GM19351 (cell line): ENCODE data around the gene FAM151A.

Experiments
- ATAC-seq: cut with Tn5 transposase; IDR thresholded peaks from one replicate; pipeline ENCODE4 v1.9.1; 2021; ENCODE audit warnings: mild to moderate bottlenecking, moderate library complexity; ENCODE audit not compliant: unreplicated experiment

Gene FAM151A

GRCh38 chr1:54623216-54624007, at the start of gene FAM151A:
Gene FAM151A (minus strand): TSS chr1:54623525. CDS start chr1:54623395, 130 bp downstream.
- ATAC-seq = no peak

- peak; percentile 75 for ATAC-seq
Measured at GRCh38 chr1:54671985-54672608, 48.8 kb upstream of the FAM151A start.

GRCh38 chr1:54668567-54668966, 45.2 kb upstream of the FAM151A start:
- ATAC-seq = no peak

- ATAC-seq = no peak
Measured at GRCh38 chr1:54667797-54668196, 44.5 kb upstream of the FAM151A start.

- no peak for ATAC-seq
Measured at GRCh38 chr1:54666333-54666732, 43.0 kb upstream of the FAM151A start.

GRCh38 chr1:54665852-54666251, 42.5 kb upstream of the FAM151A start:
- no peak for ATAC-seq

- no peak for ATAC-seq
Measured at GRCh38 chr1:54664364-54664763, 41.0 kb upstream of the FAM151A start.

GRCh38 chr1:54663725-54664124, 40.4 kb upstream of the FAM151A start:
- ATAC-seq = no peak

GRCh38 chr1:54658164-54658913, 35.0 kb upstream of the FAM151A start:
- no peak for ATAC-seq

GRCh38 chr1:54653036-54653435, 29.7 kb upstream of the FAM151A start:
- no peak for ATAC-seq

GRCh38 chr1:54652168-54652567, 28.8 kb upstream of the FAM151A start:
- no peak for ATAC-seq

- no peak for ATAC-seq
Measured at GRCh38 chr1:54651608-54652007, 28.3 kb upstream of the FAM151A start.

- ATAC-seq = no peak
Measured at GRCh38 chr1:54650417-54650816, 27.1 kb upstream of the FAM151A start.

- ATAC-seq = no peak
Measured at GRCh38 chr1:54649921-54650320, 26.6 kb upstream of the FAM151A start.

- no peak for ATAC-seq
Measured at GRCh38 chr1:54649130-54649898, 26.0 kb upstream of the FAM151A start.

GRCh38 chr1:54645806-54646676, 22.7 kb upstream of the FAM151A start:
- ATAC-seq = no peak

- ATAC-seq = no peak
Measured at GRCh38 chr1:54643736-54644135, 20.4 kb upstream of the FAM151A start.

- ATAC-seq = no peak
Measured at GRCh38 chr1:54640863-54641836, 17.8 kb upstream of the FAM151A start, which contains the start of gene MROH7. Gene MROH7 (plus strand): TSS chr1:54641786. CDS start chr1:54652927, 11,141 bp downstream.

- no peak for ATAC-seq
Measured at GRCh38 chr1:54640361-54640760, 17.0 kb upstream of the FAM151A start.
